GM13976 (cell line): ENCODE results near the gene NMRK2.

Experiments used
- DNase-seq: peaks from one replicate; pipeline ENCODE4 v3.0.0; 2012; ENCODE audit warnings: low spot score
- in situ Hi-C: fragments of 300-500 bp; cut with MboI; formaldehyde crosslinking; loops from one replicate; pipeline ENCODE4 v1.12.0; 2022; ENCODE audit warnings: low sequenced_read_pairs, mixed read lengths, inconsistent platforms; ENCODE audit not compliant: unreplicated experiment
- TF ChIP-seq, protein P1 (sequence below): IDR thresholded peaks from 2 replicates; pipeline ENCODE4 v1.5.1; 2012; ENCODE audit warnings: borderline replicate concordance, mild to moderate bottlenecking; ENCODE audit not compliant: insufficient read depth; ENCODE audit errors: extremely low read depth, missing control alignments, control extremely low read depth

Gene NMRK2

DNA sequence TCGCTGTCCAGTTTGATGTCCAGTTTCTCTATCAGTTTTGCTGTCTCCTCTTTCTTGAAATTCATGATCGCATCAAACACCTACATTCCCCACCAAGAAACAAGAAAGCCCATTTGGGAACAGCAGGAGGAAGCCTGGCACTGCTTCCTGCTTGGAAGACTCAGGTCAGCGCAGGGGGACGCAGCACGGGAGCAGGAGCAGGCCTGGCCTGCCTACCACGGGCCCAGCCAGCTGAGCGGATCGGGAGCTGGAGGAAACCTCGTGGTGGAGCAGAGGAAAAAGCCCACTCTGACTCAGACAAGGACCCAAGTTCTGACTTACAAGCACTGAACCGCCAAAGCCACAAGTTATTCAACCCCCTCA, 48.5 kb downstream of the NMRK2 start:
- in situ Hi-C loops, result loop anchor here (10.0 kb wide), 1 partner anchor 223 kb away; no protein-coding TSS in a partner anchor
- TF ChIP-seq, protein P1, sequence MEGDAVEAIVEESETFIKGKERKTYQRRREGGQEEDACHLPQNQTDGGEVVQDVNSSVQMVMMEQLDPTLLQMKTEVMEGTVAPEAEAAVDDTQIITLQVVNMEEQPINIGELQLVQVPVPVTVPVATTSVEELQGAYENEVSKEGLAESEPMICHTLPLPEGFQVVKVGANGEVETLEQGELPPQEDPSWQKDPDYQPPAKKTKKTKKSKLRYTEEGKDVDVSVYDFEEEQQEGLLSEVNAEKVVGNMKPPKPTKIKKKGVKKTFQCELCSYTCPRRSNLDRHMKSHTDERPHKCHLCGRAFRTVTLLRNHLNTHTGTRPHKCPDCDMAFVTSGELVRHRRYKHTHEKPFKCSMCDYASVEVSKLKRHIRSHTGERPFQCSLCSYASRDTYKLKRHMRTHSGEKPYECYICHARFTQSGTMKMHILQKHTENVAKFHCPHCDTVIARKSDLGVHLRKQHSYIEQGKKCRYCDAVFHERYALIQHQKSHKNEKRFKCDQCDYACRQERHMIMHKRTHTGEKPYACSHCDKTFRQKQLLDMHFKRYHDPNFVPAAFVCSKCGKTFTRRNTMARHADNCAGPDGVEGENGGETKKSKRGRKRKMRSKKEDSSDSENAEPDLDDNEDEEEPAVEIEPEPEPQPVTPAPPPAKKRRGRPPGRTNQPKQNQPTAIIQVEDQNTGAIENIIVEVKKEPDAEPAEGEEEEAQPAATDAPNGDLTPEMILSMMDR, result no peak

GRCh38 chr19:3981736-3982681, 49.1 kb downstream of the NMRK2 start:
- TF ChIP-seq, protein P1, result no peak
- DNase-seq, result no peak
- in situ Hi-C loops, result loop anchor here (10.0 kb wide), 1 partner anchor 223 kb away; no protein-coding TSS in a partner anchor

More for the DNA sequence above, 48.5 kb downstream of the NMRK2 start:
- DNase-seq, result no peak

- in situ Hi-C loops, result loop anchor here (10.0 kb wide), 1 partner anchor 222 kb away; no protein-coding TSS in a partner anchor
These were observed 50.1 kb downstream of the NMRK2 start for GRCh38 chr19:3982701-3983541.

GRCh38 chr19:3983542-3983914, 50.7 kb downstream of the NMRK2 start:
- TF ChIP-seq, protein P1, result no peak
- in situ Hi-C loops, result loop anchor here (10.0 kb wide), 1 partner anchor 221 kb away; no protein-coding TSS in a partner anchor
- DNase-seq, result no peak

More at GRCh38 chr19:3982701-3983541, 50.1 kb downstream of the NMRK2 start:
- TF ChIP-seq, protein P1, result no peak
- no peak for DNase-seq

DNA sequence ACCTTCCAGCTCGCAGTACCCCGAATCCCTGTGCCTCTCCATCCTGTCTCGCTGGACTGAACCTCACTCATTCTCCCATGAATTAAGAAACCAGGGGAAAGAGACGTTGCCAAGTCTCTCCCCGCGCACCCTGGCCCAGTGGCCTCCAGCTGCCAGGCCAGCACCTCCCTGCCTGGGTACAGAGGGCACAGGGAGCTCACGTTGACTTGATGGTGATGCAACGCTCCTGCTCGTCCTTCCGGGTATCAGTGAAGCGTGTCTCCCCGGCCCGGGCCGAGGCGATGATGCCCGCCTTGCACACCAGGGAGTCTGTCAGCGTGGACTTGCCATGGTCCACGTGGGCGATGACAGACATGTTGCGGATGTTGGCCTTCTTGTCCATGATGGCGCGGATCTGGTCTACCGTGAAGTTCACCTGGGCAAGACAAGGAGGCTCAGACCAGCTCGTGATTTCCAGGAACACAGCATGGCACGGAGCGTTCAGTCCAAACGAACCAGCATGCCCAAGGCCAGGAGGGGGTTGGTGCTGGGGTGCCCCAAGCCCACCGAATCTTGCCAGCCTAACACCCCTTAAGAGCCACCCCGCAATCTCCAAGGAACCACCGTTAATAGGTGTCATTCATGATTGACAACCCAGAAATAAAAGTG, 51.2 kb downstream of the NMRK2 start:
- TF ChIP-seq, protein P1, result no peak
- DNase-seq, result no peak
- in situ Hi-C loops, result loop anchor here (10.0 kb wide), 1 partner anchor 221 kb away; no protein-coding TSS in a partner anchor

DNA sequence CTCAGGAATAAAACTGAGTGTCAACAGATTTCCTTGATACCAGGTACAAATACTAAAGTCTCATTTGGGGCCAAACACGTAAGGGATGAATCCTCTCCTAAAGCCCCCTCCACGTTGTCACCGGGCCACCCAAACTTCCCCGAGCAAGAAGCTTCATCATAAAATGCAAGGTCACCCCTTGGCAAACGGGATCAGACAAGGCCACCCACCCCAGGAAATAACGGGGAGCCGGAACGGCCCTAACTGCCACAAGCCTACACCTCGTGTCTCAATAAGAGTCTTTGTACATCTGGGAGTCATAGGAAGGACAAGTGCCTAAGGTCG, 51.7 kb downstream of the NMRK2 start:
- in situ Hi-C loops, result loop anchor here (10.0 kb wide), 1 partner anchor 220 kb away; no protein-coding TSS in a partner anchor

More for the DNA sequence above, 51.7 kb downstream of the NMRK2 start:
- TF ChIP-seq, protein P1, result no peak
- no peak for DNase-seq
